ENCODE data around the gene DISC1. TPM values are rescaled to one million over a fixed set of nuclear protein-coding genes. Genes with fewer than 3 reads are reported as not detected.
"Not testable (repeated sequence)": the region's sequence is repeated elsewhere in the genome, so short reads cannot be mapped to it uniquely, and the experiment has no call there.

Gene DISC1
- total RNA-seq, 3 donors from 2014 or later = 4.8 to 11.3 (median 8.9) TPM

DNA sequence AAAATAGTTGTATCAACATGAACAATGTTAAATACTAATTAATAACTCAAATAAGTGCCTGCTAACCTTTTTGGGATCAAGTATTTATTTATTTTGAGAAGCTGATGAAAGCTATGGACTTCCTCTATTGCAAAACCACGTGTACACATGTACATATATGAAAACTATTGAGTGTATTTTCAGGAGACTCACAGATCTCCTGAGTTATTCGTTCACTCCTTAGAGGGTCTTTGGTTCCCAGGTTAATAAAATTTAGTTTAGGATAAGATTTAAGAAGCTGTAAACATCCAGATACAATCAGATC is 130.5 kb downstream of the DISC1 start:
- DNase-seq (no peak), ATAC-seq (peak; percentile 43)
- no peak overlapping the region for H3K4me3 ChIP-seq
- no peaks in the 10 kb centered on the region for H3K36me3 ChIP-seq (ENCODE audit: low read depth)
- intact Hi-C loops (cut with DNase I, micrococcal nuclease) = no loop called here
- TF ChIP-seq, protein P1, sequence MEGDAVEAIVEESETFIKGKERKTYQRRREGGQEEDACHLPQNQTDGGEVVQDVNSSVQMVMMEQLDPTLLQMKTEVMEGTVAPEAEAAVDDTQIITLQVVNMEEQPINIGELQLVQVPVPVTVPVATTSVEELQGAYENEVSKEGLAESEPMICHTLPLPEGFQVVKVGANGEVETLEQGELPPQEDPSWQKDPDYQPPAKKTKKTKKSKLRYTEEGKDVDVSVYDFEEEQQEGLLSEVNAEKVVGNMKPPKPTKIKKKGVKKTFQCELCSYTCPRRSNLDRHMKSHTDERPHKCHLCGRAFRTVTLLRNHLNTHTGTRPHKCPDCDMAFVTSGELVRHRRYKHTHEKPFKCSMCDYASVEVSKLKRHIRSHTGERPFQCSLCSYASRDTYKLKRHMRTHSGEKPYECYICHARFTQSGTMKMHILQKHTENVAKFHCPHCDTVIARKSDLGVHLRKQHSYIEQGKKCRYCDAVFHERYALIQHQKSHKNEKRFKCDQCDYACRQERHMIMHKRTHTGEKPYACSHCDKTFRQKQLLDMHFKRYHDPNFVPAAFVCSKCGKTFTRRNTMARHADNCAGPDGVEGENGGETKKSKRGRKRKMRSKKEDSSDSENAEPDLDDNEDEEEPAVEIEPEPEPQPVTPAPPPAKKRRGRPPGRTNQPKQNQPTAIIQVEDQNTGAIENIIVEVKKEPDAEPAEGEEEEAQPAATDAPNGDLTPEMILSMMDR (IDR thresholded peaks at IDR 0.05) = no peak
- H3K9me3 ChIP-seq = peaks cover 13% of the 10 kb centered on the region
- H3K4me1 ChIP-seq (ENCODE audit: low read depth) = no peaks in the 10 kb centered on the region

DNA sequence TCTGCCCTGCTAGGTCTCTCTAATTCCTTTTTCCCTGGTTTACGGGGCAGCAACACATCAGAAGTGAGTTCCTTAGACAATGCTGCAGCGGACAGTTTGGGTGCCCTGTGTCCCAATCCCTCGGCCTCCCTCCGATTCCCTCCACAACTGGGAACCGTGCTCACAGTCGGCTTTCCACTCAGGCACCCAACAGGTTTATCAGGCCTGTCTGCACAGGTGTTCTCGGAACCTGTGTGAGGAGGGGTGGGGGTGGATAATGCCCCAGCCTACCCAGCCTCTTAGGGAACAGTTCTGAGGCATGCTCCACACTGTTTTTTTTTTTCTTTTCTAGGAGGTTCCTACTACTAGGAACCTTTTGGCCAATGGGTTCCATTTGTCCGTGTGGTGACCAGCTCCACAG is 131.2 kb downstream of the DISC1 start:
- Histone ChIP-seq H3K4me1 (ENCODE audit: low read depth) (no peaks in the 10 kb centered on the region), H3K36me3 (ENCODE audit: low read depth) (no peaks in the 10 kb centered on the region), H3K9me3 (peaks cover 12% of the 10 kb centered on the region), H3K4me3 (no peak overlapping the region)
- intact Hi-C loops (cut with DNase I, micrococcal nuclease) = no loop called here
- TF ChIP-seq, protein P1 (IDR thresholded peaks at IDR 0.05) = no peak
- no peak for DNase-seq
- no peak for ATAC-seq

DNA sequence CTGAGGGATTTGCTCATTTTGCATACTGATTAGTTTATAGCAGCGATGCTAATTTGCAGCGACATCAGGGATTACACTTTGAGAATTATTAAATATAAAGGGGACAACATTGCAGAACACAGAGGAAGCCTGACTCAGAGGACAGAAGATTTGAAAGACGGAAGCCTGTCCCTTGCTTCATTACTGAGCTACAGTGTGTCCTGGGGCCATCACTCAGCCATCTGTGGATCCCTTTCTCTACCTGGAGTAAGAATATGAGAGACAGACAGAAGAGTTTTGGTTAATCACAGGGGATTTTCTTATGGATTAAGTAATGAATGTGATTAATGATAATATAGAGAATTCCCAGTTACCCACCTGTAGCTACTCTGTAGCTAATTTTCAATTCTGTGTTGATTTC is 134.7 kb downstream of the DISC1 start:
- ATAC-seq (no peak), DNase-seq (no peak)
- H3K4me3 ChIP-seq = no peak overlapping the region
- no peaks in the 10 kb centered on the region for H3K4me1 ChIP-seq (ENCODE audit: low read depth)
- H3K36me3 ChIP-seq (ENCODE audit: low read depth) = no peaks in the 10 kb centered on the region
- H3K9me3 ChIP-seq = no peaks in the 10 kb centered on the region
- TF ChIP-seq, protein P1 (IDR thresholded peaks at IDR 0.05) = no peak
- intact Hi-C loops (cut with DNase I, micrococcal nuclease) = no loop called here

DNA sequence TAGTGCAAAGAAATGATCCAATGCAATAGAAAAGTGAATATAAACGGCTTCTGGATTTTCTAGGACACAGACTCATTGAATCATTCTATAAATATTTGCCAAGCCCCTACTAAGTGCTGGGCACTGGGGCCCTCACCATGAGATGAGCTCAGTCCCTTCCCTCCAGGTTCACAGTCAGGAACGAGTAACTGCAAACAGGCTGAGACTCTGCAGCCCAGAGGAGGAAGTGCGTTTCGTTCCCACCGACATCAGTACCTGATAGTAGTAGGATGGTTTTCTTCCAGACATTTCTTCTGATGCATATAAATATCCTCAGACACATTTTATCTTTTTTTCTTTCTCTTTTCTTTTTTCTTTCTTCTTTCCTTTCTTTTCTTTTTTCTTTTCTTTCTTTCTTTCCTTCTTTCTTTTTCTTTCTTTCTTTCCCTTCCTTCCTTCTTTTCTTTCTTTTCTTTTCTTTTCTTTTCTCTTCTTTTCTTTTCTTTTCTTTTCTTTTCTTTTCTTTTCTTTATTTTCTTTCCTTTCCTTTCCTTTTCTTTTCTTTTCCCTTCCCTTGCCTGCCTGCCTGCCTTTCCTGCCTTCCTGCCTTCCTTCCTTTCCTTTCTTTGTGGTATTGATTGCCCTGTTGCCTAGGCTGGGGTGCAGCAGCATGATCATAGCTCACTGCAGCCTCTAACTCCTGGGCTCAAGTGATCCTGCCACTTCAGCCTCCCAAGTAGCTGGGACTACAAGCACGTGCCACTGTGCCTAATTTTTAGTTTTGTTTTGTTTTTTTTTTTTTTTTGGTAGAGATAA is 135.4 kb downstream of the DISC1 start:
- TF ChIP-seq, protein P1 (IDR thresholded peaks at IDR 0.05) = no peak
- H3K36me3 ChIP-seq (ENCODE audit: low read depth) = no peaks in the 10 kb centered on the region
- ATAC-seq (no peak), DNase-seq (no peak)
- H3K4me1 ChIP-seq (ENCODE audit: low read depth) = no peaks in the 10 kb centered on the region
- intact Hi-C loops (cut with DNase I, micrococcal nuclease) = no loop called here
- no peaks in the 10 kb centered on the region for H3K9me3 ChIP-seq
- no peak overlapping the region for H3K4me3 ChIP-seq

DNA sequence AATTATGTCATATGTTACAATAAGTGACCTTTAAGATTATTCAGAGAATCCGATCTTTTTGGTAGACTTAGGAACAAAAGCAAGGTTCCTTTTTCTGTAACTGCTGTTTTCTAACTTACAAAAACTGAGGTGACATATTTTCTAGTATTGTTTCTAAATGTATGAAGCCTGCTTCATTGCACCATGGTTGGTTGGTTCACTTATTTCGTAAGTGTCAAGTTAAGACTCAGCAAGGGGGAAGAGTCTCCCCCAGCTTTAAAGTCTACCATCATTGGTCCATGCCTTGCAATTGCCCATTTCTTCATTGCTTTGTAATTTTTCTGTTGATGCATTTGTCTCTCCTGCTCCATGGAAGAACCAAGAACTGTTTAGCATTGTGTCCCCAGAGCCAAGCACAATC is 136.9 kb downstream of the DISC1 start:
- no peaks in the 10 kb centered on the region for H3K9me3 ChIP-seq
- no peaks in the 10 kb centered on the region for H3K36me3 ChIP-seq (ENCODE audit: low read depth)
- intact Hi-C loops (cut with DNase I, micrococcal nuclease) = no loop called here
- TF ChIP-seq, protein P1 (IDR thresholded peaks at IDR 0.05) = no peak
- ATAC-seq (no peak), DNase-seq (no peak)
- no peak overlapping the region for H3K4me3 ChIP-seq
- H3K4me1 ChIP-seq (ENCODE audit: low read depth) = no peaks in the 10 kb centered on the region

DNA sequence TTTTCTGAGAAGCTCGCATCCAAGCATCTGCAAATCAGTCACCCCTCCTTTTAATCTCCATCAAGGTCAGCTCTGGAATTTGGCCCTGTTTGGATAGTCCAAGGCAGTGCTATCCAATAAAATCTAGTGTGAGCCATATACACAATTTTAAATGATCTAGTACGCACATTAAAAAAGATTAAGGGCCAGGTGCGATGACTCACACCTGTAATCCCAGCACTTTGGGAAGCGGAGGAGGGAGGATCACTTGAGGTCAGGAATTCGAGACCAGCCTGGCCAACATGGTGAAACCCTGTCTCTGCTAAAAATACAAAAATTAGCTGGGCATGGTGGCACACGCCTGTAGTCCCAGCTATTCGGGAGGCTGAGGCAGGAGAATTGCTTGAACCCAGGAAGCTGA is 139.2 kb downstream of the DISC1 start:
- H3K4me1 ChIP-seq (ENCODE audit: low read depth); H3K36me3 ChIP-seq (ENCODE audit: low read depth); ATAC-seq; DNase-seq; H3K4me3 ChIP-seq; H3K9me3 ChIP-seq; intact Hi-C loops (cut with DNase I, micrococcal nuclease): not testable (repeated sequence)
